ENCODE results near the gene SSH2.
A peak's percentile ranks its signal among the peaks of the same experiment; 100 is the strongest.

The SSH2 gene

DNA sequence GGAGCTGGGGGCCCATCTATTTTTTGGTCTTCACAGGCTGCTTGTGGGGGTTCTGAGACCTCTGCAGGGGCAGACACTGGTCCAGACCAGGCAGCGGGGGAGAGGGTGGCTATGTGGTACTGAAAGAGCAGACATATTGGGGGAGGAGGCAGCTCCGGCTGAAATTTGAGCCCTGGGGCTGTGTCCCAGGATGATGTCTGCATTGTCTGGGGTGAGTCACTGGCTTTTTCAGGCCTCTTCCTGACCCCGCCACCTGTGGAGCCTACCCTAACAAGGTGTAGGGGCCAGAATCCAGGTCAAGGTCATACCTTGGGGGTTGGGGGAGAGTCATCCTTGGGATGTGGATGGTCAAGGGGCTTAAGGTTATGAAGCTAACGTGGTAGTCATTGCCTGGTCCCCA lies 309.8 kb downstream of the SSH2 start:
- Histone ChIP-seq H3K9me3 (ENCODE audit: control insufficient read depth, insufficient read depth, low read depth, low read length) (no peaks in the 10 kb centered on the region), H3K36me3 (ENCODE audit: control insufficient read depth in 2 of 2, insufficient read depth in 1 of 2, low read length in 2 of 2) (peaks cover 0 to 2% of the 10 kb centered on the region in 2 experiments; a peak in 1 of 3 replicates), H3K27ac (ENCODE audit: extremely low read depth, low read depth, low read length) (no peak overlapping the region), H3K4me3 (ENCODE audit: low read depth, low read length) (no peak overlapping the region), H3K4me1 (ENCODE audit: control insufficient read depth, insufficient read depth, low read length) (peaks cover 12% of the 10 kb centered on the region)
- TF ChIP-seq, protein P1, sequence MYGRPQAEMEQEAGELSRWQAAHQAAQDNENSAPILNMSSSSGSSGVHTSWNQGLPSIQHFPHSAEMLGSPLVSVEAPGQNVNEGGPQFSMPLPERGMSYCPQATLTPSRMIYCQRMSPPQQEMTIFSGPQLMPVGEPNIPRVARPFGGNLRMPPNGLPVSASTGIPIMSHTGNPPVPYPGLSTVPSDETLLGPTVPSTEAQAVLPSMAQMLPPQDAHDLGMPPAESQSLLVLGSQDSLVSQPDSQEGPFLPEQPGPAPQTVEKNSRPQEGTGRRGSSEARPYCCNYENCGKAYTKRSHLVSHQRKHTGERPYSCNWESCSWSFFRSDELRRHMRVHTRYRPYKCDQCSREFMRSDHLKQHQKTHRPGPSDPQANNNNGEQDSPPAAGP (tag by site-specific recombination; IDR thresholded peaks at IDR 0.05), result peak; percentile 35; the same call in 1 of the 2 replicates
- TF ChIP-seq ZNF394 (tag by site-specific recombination; IDR thresholded peaks at IDR 0.05; ENCODE audit: borderline replicate concordance) (no peak), ZNF112 (tag by site-specific recombination; IDR thresholded peaks at IDR 0.05) (no peak), ZNF133 (tag by site-specific recombination; IDR thresholded peaks at IDR 0.05) (no peak), PRDM1 (tag by site-specific recombination; IDR thresholded peaks at IDR 0.05) (0 out of 2 replicates have a peak, but pooled peaks have one; percentile 5), SCRT2 (tag by site-specific recombination; IDR thresholded peaks at IDR 0.05) (peak; percentile 97), ZNF10 (tag by site-specific recombination; IDR thresholded peaks at IDR 0.05) (peak; percentile 80), ZNF629 (tag by site-specific recombination; IDR thresholded peaks at IDR 0.05) (peak; percentile 58), ZNF624 (tag by site-specific recombination; IDR thresholded peaks at IDR 0.05) (no peak), ZNF24 (tag by site-specific recombination; IDR thresholded peaks at IDR 0.05) (0 out of 2 replicates have a peak, but pooled peaks have one; percentile 40), ZNF416 (tag by site-specific recombination; IDR thresholded peaks at IDR 0.05) (no peak), BCL11A (tag by site-specific recombination; IDR thresholded peaks at IDR 0.05; ENCODE audit: low read depth) (peak; percentile 94), ZNF404 (tag by site-specific recombination; IDR thresholded peaks at IDR 0.05) (no peak), GLIS2 (tag by site-specific recombination; IDR thresholded peaks at IDR 0.05) (peak; percentile 36; the same call in 1 of the 2 replicates), BCL11B (tag by site-specific recombination; IDR thresholded peaks at IDR 0.05; ENCODE audit: low read depth) (peak; percentile 66), ZIC2 (tag by site-specific recombination; IDR thresholded peaks at IDR 0.05) (peak; percentile 11; the same call in 1 of the 2 replicates), SP7 (tag by site-specific recombination; IDR thresholded peaks at IDR 0.05) (peak; percentile 73), ZNF473 (tag by site-specific recombination; IDR thresholded peaks at IDR 0.05) (no peak), ZEB2 (tag by site-specific recombination; IDR thresholded peaks at IDR 0.05) (peak; percentile 77; the same call in 1 of the 2 replicates), ZNF366 (tag by site-specific recombination; conservative IDR thresholded peaks at IDR 0.05) (0 out of 2 replicates have a peak, but pooled peaks have one; percentile 27)
- TF ChIP-seq, protein P2, sequence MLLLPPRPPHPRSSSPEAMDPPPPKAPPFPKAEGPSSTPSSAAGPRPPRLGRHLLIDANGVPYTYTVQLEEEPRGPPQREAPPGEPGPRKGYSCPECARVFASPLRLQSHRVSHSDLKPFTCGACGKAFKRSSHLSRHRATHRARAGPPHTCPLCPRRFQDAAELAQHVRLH (tag by site-specific recombination; IDR thresholded peaks at IDR 0.05), result no peak
- TF ChIP-seq, protein P3, sequence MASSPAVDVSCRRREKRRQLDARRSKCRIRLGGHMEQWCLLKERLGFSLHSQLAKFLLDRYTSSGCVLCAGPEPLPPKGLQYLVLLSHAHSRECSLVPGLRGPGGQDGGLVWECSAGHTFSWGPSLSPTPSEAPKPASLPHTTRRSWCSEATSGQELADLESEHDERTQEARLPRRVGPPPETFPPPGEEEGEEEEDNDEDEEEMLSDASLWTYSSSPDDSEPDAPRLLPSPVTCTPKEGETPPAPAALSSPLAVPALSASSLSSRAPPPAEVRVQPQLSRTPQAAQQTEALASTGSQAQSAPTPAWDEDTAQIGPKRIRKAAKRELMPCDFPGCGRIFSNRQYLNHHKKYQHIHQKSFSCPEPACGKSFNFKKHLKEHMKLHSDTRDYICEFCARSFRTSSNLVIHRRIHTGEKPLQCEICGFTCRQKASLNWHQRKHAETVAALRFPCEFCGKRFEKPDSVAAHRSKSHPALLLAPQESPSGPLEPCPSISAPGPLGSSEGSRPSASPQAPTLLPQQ (tag by site-specific recombination; IDR thresholded peaks at IDR 0.05), result 0 out of 2 replicates have a peak, but pooled peaks have one; percentile 12
- TF ChIP-seq, protein P4, sequence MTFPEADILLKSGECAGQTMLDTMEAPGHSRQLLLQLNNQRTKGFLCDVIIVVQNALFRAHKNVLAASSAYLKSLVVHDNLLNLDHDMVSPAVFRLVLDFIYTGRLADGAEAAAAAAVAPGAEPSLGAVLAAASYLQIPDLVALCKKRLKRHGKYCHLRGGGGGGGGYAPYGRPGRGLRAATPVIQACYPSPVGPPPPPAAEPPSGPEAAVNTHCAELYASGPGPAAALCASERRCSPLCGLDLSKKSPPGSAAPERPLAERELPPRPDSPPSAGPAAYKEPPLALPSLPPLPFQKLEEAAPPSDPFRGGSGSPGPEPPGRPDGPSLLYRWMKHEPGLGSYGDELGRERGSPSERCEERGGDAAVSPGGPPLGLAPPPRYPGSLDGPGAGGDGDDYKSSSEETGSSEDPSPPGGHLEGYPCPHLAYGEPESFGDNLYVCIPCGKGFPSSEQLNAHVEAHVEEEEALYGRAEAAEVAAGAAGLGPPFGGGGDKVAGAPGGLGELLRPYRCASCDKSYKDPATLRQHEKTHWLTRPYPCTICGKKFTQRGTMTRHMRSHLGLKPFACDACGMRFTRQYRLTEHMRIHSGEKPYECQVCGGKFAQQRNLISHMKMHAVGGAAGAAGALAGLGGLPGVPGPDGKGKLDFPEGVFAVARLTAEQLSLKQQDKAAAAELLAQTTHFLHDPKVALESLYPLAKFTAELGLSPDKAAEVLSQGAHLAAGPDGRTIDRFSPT (tag by site-specific recombination; IDR thresholded peaks at IDR 0.05), result peak; percentile 48; the same call in 1 of the 2 replicates
- TF ChIP-seq, protein P5, sequence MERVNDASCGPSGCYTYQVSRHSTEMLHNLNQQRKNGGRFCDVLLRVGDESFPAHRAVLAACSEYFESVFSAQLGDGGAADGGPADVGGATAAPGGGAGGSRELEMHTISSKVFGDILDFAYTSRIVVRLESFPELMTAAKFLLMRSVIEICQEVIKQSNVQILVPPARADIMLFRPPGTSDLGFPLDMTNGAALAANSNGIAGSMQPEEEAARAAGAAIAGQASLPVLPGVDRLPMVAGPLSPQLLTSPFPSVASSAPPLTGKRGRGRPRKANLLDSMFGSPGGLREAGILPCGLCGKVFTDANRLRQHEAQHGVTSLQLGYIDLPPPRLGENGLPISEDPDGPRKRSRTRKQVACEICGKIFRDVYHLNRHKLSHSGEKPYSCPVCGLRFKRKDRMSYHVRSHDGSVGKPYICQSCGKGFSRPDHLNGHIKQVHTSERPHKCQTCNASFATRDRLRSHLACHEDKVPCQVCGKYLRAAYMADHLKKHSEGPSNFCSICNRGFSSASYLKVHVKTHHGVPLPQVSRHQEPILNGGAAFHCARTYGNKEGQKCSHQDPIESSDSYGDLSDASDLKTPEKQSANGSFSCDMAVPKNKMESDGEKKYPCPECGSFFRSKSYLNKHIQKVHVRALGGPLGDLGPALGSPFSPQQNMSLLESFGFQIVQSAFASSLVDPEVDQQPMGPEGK (tag by site-specific recombination; IDR thresholded peaks at IDR 0.05), result peak; percentile 67
- TF ChIP-seq, protein P6, sequence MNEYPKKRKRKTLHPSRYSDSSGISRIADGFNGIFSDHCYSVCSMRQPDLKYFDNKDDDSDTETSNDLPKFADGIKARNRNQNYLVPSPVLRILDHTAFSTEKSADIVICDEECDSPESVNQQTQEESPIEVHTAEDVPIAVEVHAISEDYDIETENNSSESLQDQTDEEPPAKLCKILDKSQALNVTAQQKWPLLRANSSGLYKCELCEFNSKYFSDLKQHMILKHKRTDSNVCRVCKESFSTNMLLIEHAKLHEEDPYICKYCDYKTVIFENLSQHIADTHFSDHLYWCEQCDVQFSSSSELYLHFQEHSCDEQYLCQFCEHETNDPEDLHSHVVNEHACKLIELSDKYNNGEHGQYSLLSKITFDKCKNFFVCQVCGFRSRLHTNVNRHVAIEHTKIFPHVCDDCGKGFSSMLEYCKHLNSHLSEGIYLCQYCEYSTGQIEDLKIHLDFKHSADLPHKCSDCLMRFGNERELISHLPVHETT (tag by site-specific recombination; IDR thresholded peaks at IDR 0.05), result peak; percentile 62; the same call in 1 of the 2 replicates
- ChIA-PET CTCF (interaction anchor here (0.8 to 2.7 kb wide), 5 partner anchors 40 to 473 kb away, joined by 3 to 9 read pairs (median 6); no protein-coding TSS in a partner anchor), POLR2A (interaction anchor here (1.2 to 2.0 kb wide), 2 partner anchors 29 to 141 kb away, joined by 3 to 7 read pairs; no protein-coding TSS in a partner anchor)

Measured in HEK293 (cell line).